HL-60 (cell line): ENCODE data around the gene NAV2.

Experiments
- DNase-seq, 2 experiments: peaks; one replicate each; pipeline ENCODE4 v3.0.0-alpha.2; 2010 to 2020; ENCODE audit warnings: low read depth in 1 of 2, low spot score in 1 of 2
- H3K27ac ChIP-seq: fragments of 250-450 bp; sonication (Bioruptor Pico); replicated peaks from 2 replicates; pipeline ENCODE4 v1.5.1; 2020; ENCODE audit warnings: mild to moderate bottlenecking, moderate library complexity
- H3K27me3 ChIP-seq: fragments of 250-450 bp; sonication (Bioruptor Pico); 2 replicates; pipeline ENCODE4 v1.5.1; 2021; ENCODE audit warnings: mild to moderate bottlenecking, moderate library complexity; ENCODE audit not compliant: insufficient read depth, poor library complexity, severe bottlenecking
- H3K4me3 ChIP-seq: replicated peaks from 2 replicates; pipeline ENCODE4 v1.5.1; 2011; ENCODE audit warnings: mild to moderate bottlenecking, control low read depth, low read length; ENCODE audit not compliant: insufficient read depth
- CTCF ChIP-seq: IDR thresholded peaks from one replicate; pipeline ENCODE4 v1.5.1; 2011; ENCODE audit warnings: low read length, control low read depth, inconsistent platforms; ENCODE audit not compliant: insufficient read depth
- GABPA ChIP-seq: IDR thresholded peaks from 2 replicates; pipeline ENCODE4 v1.6.1; 2012; ENCODE audit warnings: low read depth
- POLR2AphosphoS5 ChIP-seq: IDR thresholded peaks from 2 replicates; pipeline ENCODE4 v1.6.1; 2012; ENCODE audit warnings: low read depth
- REST ChIP-seq: IDR thresholded peaks from 2 replicates; pipeline ENCODE4 v1.6.1; 2012; ENCODE audit warnings: low read depth; ENCODE audit not compliant: insufficient replicate concordance
- SPI1 ChIP-seq: IDR thresholded peaks from 2 replicates; pipeline ENCODE4 v1.6.1; 2012; ENCODE audit warnings: low read depth, mild to moderate bottlenecking, borderline replicate concordance

The NAV2 gene

GRCh38 chr11:19869946-19870589 lies 157.4 kb downstream of the NAV2 start:
- no peak for DNase-seq
- Histone ChIP-seq H3K27ac (no peak overlapping the region), H3K4me3 (no peak overlapping the region), H3K27me3 (no peaks in the 10 kb centered on the region)
- TF ChIP-seq POLR2AphosphoS5, result no peak
- no peak for TF ChIP-seq SPI1
- no peak for TF ChIP-seq CTCF
- no peak for TF ChIP-seq REST
- no peak for TF ChIP-seq GABPA

GRCh38 chr11:19871531-19871930 lies 158.9 kb downstream of the NAV2 start:
- no peaks in the 10 kb centered on the region for H3K27me3 ChIP-seq
- H3K4me3 ChIP-seq, result no peak overlapping the region
- no peak for DNase-seq
- no peak overlapping the region for H3K27ac ChIP-seq
- TF ChIP-seq GABPA, result no peak
- TF ChIP-seq REST, result no peak
- no peak for TF ChIP-seq CTCF
- no peak for TF ChIP-seq SPI1
- no peak for TF ChIP-seq POLR2AphosphoS5

- no peak overlapping the region for H3K27ac ChIP-seq
- TF ChIP-seq POLR2AphosphoS5 (no peak), SPI1 (no peak), GABPA (no peak), REST (no peak), CTCF (no peak)
- DNase-seq, result no peak
- no peaks in the 10 kb centered on the region for H3K27me3 ChIP-seq
- H3K4me3 ChIP-seq, result no peak overlapping the region
These were observed 160.0 kb downstream of the NAV2 start for GRCh38 chr11:19872512-19873145.
